Osteocyte (in vitro differentiated cells): ENCODE results near the gene AMOTL1. TPM values are rescaled to one million over a fixed set of nuclear protein-coding genes. Genes with fewer than 3 reads are reported as not detected.
"Not testable (repeated sequence)": the region's sequence is repeated elsewhere in the genome, so short reads cannot be mapped to it uniquely, and the experiment has no call there.

Source experiments
- DNase-seq: peaks from one replicate; pipeline ENCODE4 v3.0.0; 2021; ENCODE audit warnings: mixed read lengths; ENCODE audit not compliant: unreplicated experiment; ENCODE audit errors: extremely low spot score
- H3K27ac Mint-ChIP-seq: one replicate; pipeline ENCODE4 v1.8.0; 2021; ENCODE audit warnings: mild to moderate bottlenecking, mixed read lengths; ENCODE audit not compliant: unreplicated experiment
- H3K27me3 Mint-ChIP-seq: one replicate; pipeline ENCODE4 v1.8.0; 2021; ENCODE audit warnings: mixed read lengths; ENCODE audit not compliant: unreplicated experiment
- H3K36me3 Mint-ChIP-seq: one replicate; pipeline ENCODE4 v1.8.0; 2021; ENCODE audit warnings: mixed read lengths; ENCODE audit not compliant: unreplicated experiment
- H3K4me1 Mint-ChIP-seq: one replicate; pipeline ENCODE4 v1.8.0; 2021; ENCODE audit warnings: mixed read lengths; ENCODE audit not compliant: unreplicated experiment
- H3K4me3 Mint-ChIP-seq: one replicate; pipeline ENCODE4 v1.8.0; 2021; ENCODE audit warnings: mild to moderate bottlenecking, moderate library complexity, mixed read lengths; ENCODE audit not compliant: unreplicated experiment
- H3K9me3 Mint-ChIP-seq: one replicate; pipeline ENCODE4 v1.8.0; 2021; ENCODE audit warnings: mixed read lengths; ENCODE audit not compliant: unreplicated experiment
- CTCF ChIP-seq: fragments of 200-600 bp; sonication (generic); IDR thresholded peaks from 2 replicates; pipeline ENCODE4 v1.5.0; 2021; ENCODE audit warnings: antibody characterized with exemption, mild to moderate bottlenecking, moderate library complexity
- total RNA-seq: library from RNA; stranded (reverse); gene quantifications from 2 replicates; pipeline ENCODE4 v1.2.1, GENCODE V29; 2021

The AMOTL1 gene
- total RNA-seq, 1 donor from 2014 or later, result 66.6 TPM

- Mint-ChIP-seq H3K9me3 (no peaks in the 10 kb centered on the region), H3K4me1 (peaks cover 82% of the 10 kb centered on the region), H3K36me3 (no peaks in the 10 kb centered on the region), H3K27me3 (no peaks in the 10 kb centered on the region), H3K27ac (no peak overlapping the region), H3K4me3 (no peak overlapping the region)
- TF ChIP-seq CTCF, result no peak
- no peak for DNase-seq
Observed at GRCh38 chr11:94787801-94788200, 19.6 kb downstream of the AMOTL1 start.

- no peaks in the 10 kb centered on the region for H3K9me3 Mint-ChIP-seq
- TF ChIP-seq CTCF, result no peak
- H3K27me3 Mint-ChIP-seq, result no peaks in the 10 kb centered on the region
- H3K4me1 Mint-ChIP-seq, result peaks cover 85% of the 10 kb centered on the region
- DNase-seq, result no peak
- H3K36me3 Mint-ChIP-seq, result no peaks in the 10 kb centered on the region
- H3K4me3 Mint-ChIP-seq, result no peak overlapping the region
- no peak overlapping the region for H3K27ac Mint-ChIP-seq
Observed at GRCh38 chr11:94788396-94788795, 20.2 kb downstream of the AMOTL1 start.

GRCh38 chr11:94790197-94790596 is 22.0 kb downstream of the AMOTL1 start:
- Mint-ChIP-seq H3K27me3 (no peaks in the 10 kb centered on the region), H3K4me1 (peaks cover 88% of the 10 kb centered on the region), H3K4me3 (no peak overlapping the region), H3K27ac (peak overlapping the region; percentile 43), H3K36me3 (no peaks in the 10 kb centered on the region), H3K9me3 (no peaks in the 10 kb centered on the region)
- no peak for TF ChIP-seq CTCF
- no peak for DNase-seq

- Mint-ChIP-seq H3K36me3 (no peaks in the 10 kb centered on the region), H3K27ac (peak overlapping the region; percentile 43), H3K27me3 (no peaks in the 10 kb centered on the region), H3K4me3 (no peak overlapping the region), H3K4me1 (peaks cover 87% of the 10 kb centered on the region), H3K9me3 (no peaks in the 10 kb centered on the region)
- DNase-seq, result no peak
- TF ChIP-seq CTCF, result no peak
Observed at GRCh38 chr11:94790661-94791180, 22.6 kb downstream of the AMOTL1 start.

GRCh38 chr11:94791216-94791889 is 23.2 kb downstream of the AMOTL1 start:
- no peak overlapping the region for H3K4me3 Mint-ChIP-seq
- DNase-seq, result no peak
- no peaks in the 10 kb centered on the region for H3K27me3 Mint-ChIP-seq
- no peak for TF ChIP-seq CTCF
- peak overlapping the region; percentile 43 for H3K27ac Mint-ChIP-seq
- no peaks in the 10 kb centered on the region for H3K36me3 Mint-ChIP-seq
- peaks cover 83% of the 10 kb centered on the region for H3K4me1 Mint-ChIP-seq
- H3K9me3 Mint-ChIP-seq, result no peaks in the 10 kb centered on the region

- H3K9me3 Mint-ChIP-seq, DNase-seq, H3K4me3 Mint-ChIP-seq, H3K36me3 Mint-ChIP-seq, H3K27me3 Mint-ChIP-seq: not testable (repeated sequence)
- H3K4me1 Mint-ChIP-seq, result peaks cover 77% of the 10 kb centered on the region
- peak overlapping the region; percentile 43 for H3K27ac Mint-ChIP-seq
Observed at GRCh38 chr11:94791942-94792341, 23.8 kb downstream of the AMOTL1 start.
